Neural cell (in vitro differentiated cells): ENCODE measurements around the gene ZNF225. TPM values are rescaled to one million over a fixed set of nuclear protein-coding genes. Genes with fewer than 3 reads are reported as not detected.

Experiments
- H2AFZ ChIP-seq: fragments of 200-600, 300-800 bp; sonication (generic), shearing (Covaris generic); 2 replicates; pipeline ENCODE4 v1.6.0; 2014; ENCODE audit warnings: low read depth, mild to moderate bottlenecking, antibody characterized with exemption, low read length, moderate library complexity
- H3F3A ChIP-seq: fragments of 200-600 bp; shearing (Covaris generic); 2 replicates; pipeline ENCODE4 v1.6.1; 2016; ENCODE audit warnings: mild to moderate bottlenecking, moderate library complexity, mixed read lengths, antibody characterized with exemption, low read length; ENCODE audit not compliant: insufficient read depth, poor library complexity, severe bottlenecking
- H3K27ac ChIP-seq: fragments of 200-600, 300-800 bp; sonication (generic), shearing (Covaris generic); 2 replicates; pipeline ENCODE4 v1.5.1; 2014; ENCODE audit warnings: mild to moderate bottlenecking, low read length, moderate library complexity
- H3K27me3 ChIP-seq: fragments of 300-800, 200-600 bp; sonication (generic), shearing (Covaris generic); 2 replicates; pipeline ENCODE4 v1.6.0; 2014; ENCODE audit warnings: mild to moderate bottlenecking, low read depth, low read length, moderate library complexity; ENCODE audit not compliant: insufficient read depth
- H3K36me3 ChIP-seq: fragments of 300-800, 200-600 bp; sonication (generic), shearing (Covaris generic); 2 replicates; pipeline ENCODE4 v1.5.1; 2014; ENCODE audit warnings: mild to moderate bottlenecking, antibody characterized with exemption, low read length, moderate library complexity; ENCODE audit not compliant: insufficient read depth
- H3K4me2 ChIP-seq: fragments of 300-800, 200-600 bp; sonication (generic), shearing (Covaris generic); 2 replicates; pipeline ENCODE4 v1.6.0; 2014; ENCODE audit warnings: mild to moderate bottlenecking, low read length
- H3K4me3 ChIP-seq: fragments of 300-800, 200-600 bp; sonication (generic), shearing (Covaris generic); 2 replicates; pipeline ENCODE4 v1.5.1; 2014; ENCODE audit warnings: mild to moderate bottlenecking, low read length, moderate library complexity
- H3K79me2 ChIP-seq: fragments of 200-600 bp; shearing (Covaris generic); replicated peaks from 2 replicates; pipeline ENCODE4 v1.6.0; 2014; ENCODE audit warnings: mild to moderate bottlenecking, low read length, moderate library complexity; ENCODE audit not compliant: insufficient read depth
- H3K9ac ChIP-seq: fragments of 300-800, 200-600 bp; sonication (generic), shearing (Covaris generic); 2 replicates; pipeline ENCODE4 v1.6.1; 2016; ENCODE audit warnings: mild to moderate bottlenecking, low read length, mixed read lengths
- H3K9me2 ChIP-seq: fragments of 200-600 bp; shearing (Covaris generic); 2 replicates; pipeline ENCODE4 v1.6.1; 2016; ENCODE audit warnings: mild to moderate bottlenecking, low read length, mixed read lengths; ENCODE audit not compliant: insufficient read depth
- H3K9me3 ChIP-seq: fragments of 200-600, 300-800 bp; sonication (generic), shearing (Covaris generic); 2 replicates; pipeline ENCODE4 v1.6.1; 2016; ENCODE audit warnings: mild to moderate bottlenecking, mixed run types, low read length, moderate library complexity, mixed read lengths
- H4K20me1 ChIP-seq: fragments of 200-600 bp; shearing (Covaris generic); 2 replicates; pipeline ENCODE4 v1.6.1; 2016; ENCODE audit warnings: mild to moderate bottlenecking, mixed run types; ENCODE audit not compliant: insufficient read depth
- CTCF ChIP-seq: fragments of 450-650 bp; IDR thresholded peaks from 2 replicates; pipeline ENCODE4 v1.5.1; 2014; ENCODE audit warnings: antibody characterized with exemption, mild to moderate bottlenecking, moderate library complexity; ENCODE audit not compliant: poor library complexity, severe bottlenecking
- EP300 ChIP-seq: fragments of 450-650 bp; conservative IDR thresholded peaks from 2 replicates; pipeline ENCODE4 v1.6.1; 2014; ENCODE audit warnings: antibody characterized with exemption, mild to moderate bottlenecking, moderate library complexity; ENCODE audit not compliant: poor library complexity, severe bottlenecking
- EZH2 ChIP-seq: fragments of 200-600, 300-800 bp; shearing (Covaris generic), sonication (generic); IDR thresholded peaks from 2 replicates; pipeline ENCODE4 v1.6.1; 2014; ENCODE audit warnings: antibody characterized with exemption, low read length, borderline replicate concordance, mild to moderate bottlenecking; ENCODE audit not compliant: insufficient read depth, poor library complexity, severe bottlenecking
- MXI1 ChIP-seq: fragments of 450-650 bp; conservative IDR thresholded peaks from 2 replicates; pipeline ENCODE4 v1.6.1; 2014; ENCODE audit warnings: antibody characterized with exemption, mild to moderate bottlenecking; ENCODE audit not compliant: poor library complexity, severe bottlenecking
- POLR2AphosphoS5 ChIP-seq: IDR thresholded peaks from 2 replicates; pipeline ENCODE4 v1.6.1; 2012
- RAD21 ChIP-seq: fragments of 450-650 bp; conservative IDR thresholded peaks from 2 replicates; pipeline ENCODE4 v1.6.1; 2014; ENCODE audit warnings: antibody characterized with exemption, mild to moderate bottlenecking, moderate library complexity
- SMC3 ChIP-seq: fragments of 450-650 bp; conservative IDR thresholded peaks from 2 replicates; pipeline ENCODE4 v1.6.1; 2014; ENCODE audit warnings: antibody characterized with exemption, mild to moderate bottlenecking, moderate library complexity; ENCODE audit not compliant: poor library complexity
- TAF1 ChIP-seq: IDR thresholded peaks from 2 replicates; pipeline ENCODE4 v1.6.1; 2012; ENCODE audit warnings: low read depth
- polyA plus RNA-seq: library from polyadenylated mRNA; depleted of rRNA; stranded (reverse); fragments of >200 nt; gene quantifications from 2 replicates; pipeline ENCODE4 v1.2.3, GENCODE V29; 2014
- TF ChIP-seq, protein P1 (sequence below): IDR thresholded peaks from 2 replicates; pipeline ENCODE4 v1.6.1; 2012; ENCODE audit warnings: borderline replicate concordance

The ZNF225 gene
- polyA plus RNA-seq, 1 donor from 2014 or later, result 8.5 TPM

GRCh38 chr19:44141191-44142058, 28.2 kb downstream of the ZNF225 start, which contains the start of gene ZNF234:
Gene ZNF234 (plus strand): TSS chr19:44141554. CDS start chr19:44144633, 3,079 bp downstream.
- Histone ChIP-seq H3K9me2 (no peaks in the 10 kb centered on the region), H3K79me2 (peaks cover 17% of the 10 kb centered on the region), H3K9ac (peak within 1 kb of the TSS; percentile 71), H3K27ac (peak within 1 kb of the TSS; percentile 70), H3K4me3 (peak within 1 kb of the TSS; percentile 88), H2AFZ (peak within 1 kb of the TSS; percentile 88), H4K20me1 (no peaks in the 10 kb centered on the region), H3K9me3 (no peaks in the 10 kb centered on the region), H3K4me2 (peak within 1 kb of the TSS; percentile 96), H3K36me3 (no peaks in the 10 kb centered on the region), H3F3A (no peaks in the 10 kb centered on the region), H3K27me3 (no peaks in the 10 kb centered on the region)
- TF ChIP-seq RAD21, result no peak
- no peak for TF ChIP-seq EZH2
- TF ChIP-seq TAF1, result no peak
- TF ChIP-seq, protein P1, sequence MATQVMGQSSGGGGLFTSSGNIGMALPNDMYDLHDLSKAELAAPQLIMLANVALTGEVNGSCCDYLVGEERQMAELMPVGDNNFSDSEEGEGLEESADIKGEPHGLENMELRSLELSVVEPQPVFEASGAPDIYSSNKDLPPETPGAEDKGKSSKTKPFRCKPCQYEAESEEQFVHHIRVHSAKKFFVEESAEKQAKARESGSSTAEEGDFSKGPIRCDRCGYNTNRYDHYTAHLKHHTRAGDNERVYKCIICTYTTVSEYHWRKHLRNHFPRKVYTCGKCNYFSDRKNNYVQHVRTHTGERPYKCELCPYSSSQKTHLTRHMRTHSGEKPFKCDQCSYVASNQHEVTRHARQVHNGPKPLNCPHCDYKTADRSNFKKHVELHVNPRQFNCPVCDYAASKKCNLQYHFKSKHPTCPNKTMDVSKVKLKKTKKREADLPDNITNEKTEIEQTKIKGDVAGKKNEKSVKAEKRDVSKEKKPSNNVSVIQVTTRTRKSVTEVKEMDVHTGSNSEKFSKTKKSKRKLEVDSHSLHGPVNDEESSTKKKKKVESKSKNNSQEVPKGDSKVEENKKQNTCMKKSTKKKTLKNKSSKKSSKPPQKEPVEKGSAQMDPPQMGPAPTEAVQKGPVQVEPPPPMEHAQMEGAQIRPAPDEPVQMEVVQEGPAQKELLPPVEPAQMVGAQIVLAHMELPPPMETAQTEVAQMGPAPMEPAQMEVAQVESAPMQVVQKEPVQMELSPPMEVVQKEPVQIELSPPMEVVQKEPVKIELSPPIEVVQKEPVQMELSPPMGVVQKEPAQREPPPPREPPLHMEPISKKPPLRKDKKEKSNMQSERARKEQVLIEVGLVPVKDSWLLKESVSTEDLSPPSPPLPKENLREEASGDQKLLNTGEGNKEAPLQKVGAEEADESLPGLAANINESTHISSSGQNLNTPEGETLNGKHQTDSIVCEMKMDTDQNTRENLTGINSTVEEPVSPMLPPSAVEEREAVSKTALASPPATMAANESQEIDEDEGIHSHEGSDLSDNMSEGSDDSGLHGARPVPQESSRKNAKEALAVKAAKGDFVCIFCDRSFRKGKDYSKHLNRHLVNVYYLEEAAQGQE, result peak; percentile 61
- no peak for TF ChIP-seq CTCF
- TF ChIP-seq SMC3, result no peak
- peak; percentile 80 for TF ChIP-seq POLR2AphosphoS5
- TF ChIP-seq MXI1, result peak; percentile 74
- TF ChIP-seq EP300, result no peak

DNA sequence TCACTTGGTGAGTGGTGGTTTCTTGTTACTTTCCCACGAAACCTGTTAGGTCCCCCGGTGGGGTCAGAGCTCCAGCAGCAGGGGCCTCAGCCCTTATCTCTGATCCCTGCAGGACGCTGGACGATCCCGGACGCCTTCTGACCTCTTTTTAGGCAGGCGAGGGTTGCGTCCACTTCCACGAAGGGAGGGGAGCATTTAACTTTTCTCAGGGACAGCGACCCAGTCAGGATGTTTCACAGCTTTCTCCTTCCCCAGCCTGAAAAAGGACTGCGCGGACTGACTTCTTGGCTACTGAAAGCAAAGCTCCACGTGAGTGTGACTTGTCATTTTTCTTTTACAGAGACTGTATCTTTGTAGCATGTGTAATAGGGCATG, 28.8 kb downstream of the ZNF225 start:
- no peak overlapping the region for H3K27ac ChIP-seq
- peak overlapping the region; percentile 88 for H2AFZ ChIP-seq
- peaks cover 17% of the 10 kb centered on the region for H3K79me2 ChIP-seq
- no peaks in the 10 kb centered on the region for H4K20me1 ChIP-seq
- peak overlapping the region; percentile 69 for H3K4me2 ChIP-seq
- H3K36me3 ChIP-seq, result no peaks in the 10 kb centered on the region
- peak overlapping the region; percentile 88 for H3K4me3 ChIP-seq
- no peaks in the 10 kb centered on the region for H3K9me3 ChIP-seq
- H3K9me2 ChIP-seq, result no peaks in the 10 kb centered on the region
- H3F3A ChIP-seq, result no peaks in the 10 kb centered on the region
- TF ChIP-seq POLR2AphosphoS5, result no peak
- TF ChIP-seq CTCF, result no peak
- no peak for TF ChIP-seq EP300
- TF ChIP-seq TAF1, result no peak
- no peak for TF ChIP-seq RAD21
- no peak for TF ChIP-seq MXI1
- no peaks in the 10 kb centered on the region for H3K27me3 ChIP-seq
- H3K9ac ChIP-seq, result peak overlapping the region; percentile 71
